PFSK-1 (cell line): ENCODE results near the gene ABCC3.

Experiments used
- FOXP2 ChIP-seq: optimal IDR thresholded peaks from 2 replicates; pipeline ENCODE3; 2011; ENCODE audit warnings: borderline replicate concordance, control low read depth, inconsistent platforms; ENCODE audit not compliant: insufficient read depth; ENCODE audit errors: extremely low read length, extremely low read depth
- POLR2AphosphoS5 ChIP-seq: IDR thresholded peaks from 2 replicates; pipeline ENCODE4 v1.6.1; 2012; ENCODE audit warnings: low read depth, mild to moderate bottlenecking, control low read depth, low read length, moderate library complexity
- REST ChIP-seq, 2 experiments: IDR thresholded peaks; 2 replicates each; pipeline versions ENCODE4 v1.6.1 to v1.8.0; 2011 to 2012; ENCODE audit warnings: low read depth in 2 of 2, low read length in 2 of 2, control low read depth in 1 of 2, inconsistent platforms in 1 of 2, mild to moderate bottlenecking in 1 of 2, moderate library complexity in 1 of 2; ENCODE audit not compliant: insufficient read depth in 1 of 2
- SIN3A ChIP-seq: IDR thresholded peaks from 2 replicates; pipeline ENCODE4 v1.6.1; 2012; ENCODE audit warnings: mild to moderate bottlenecking, low read length, moderate library complexity, borderline replicate concordance; ENCODE audit not compliant: insufficient read depth
- TAF1 ChIP-seq: IDR thresholded peaks from 2 replicates; pipeline ENCODE4 v1.6.1; 2012; ENCODE audit warnings: low read length, control low read depth, borderline replicate concordance; ENCODE audit not compliant: insufficient read depth

Gene ABCC3

DNA sequence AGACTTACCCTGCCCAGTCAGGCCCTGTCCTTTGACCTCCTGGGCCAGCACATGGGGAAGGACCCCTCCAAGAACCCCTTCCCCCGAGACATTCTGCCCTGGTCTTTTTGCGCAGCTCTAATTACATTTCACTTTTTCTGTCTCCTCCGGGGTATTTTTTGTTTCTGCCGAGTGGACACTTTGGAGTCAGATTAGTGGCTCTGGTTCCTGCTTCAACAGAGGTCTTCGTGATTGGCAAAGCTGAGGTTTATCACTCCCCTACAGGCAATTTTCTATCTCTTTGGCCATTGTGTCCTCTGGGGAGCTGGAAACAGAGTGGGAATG, 49.6 kb downstream of the ABCC3 start:
- TF ChIP-seq REST (IDR thresholded peaks at IDR 0.05; ENCODE audit: insufficient read depth in 1 of 2, low read depth in 2 of 2, low read length in 2 of 2) (no peak), TAF1 (no peak), FOXP2 (no peak), POLR2AphosphoS5 (no peak), SIN3A (no peak)

GRCh38 chr17:50684612-50685333, 50.1 kb downstream of the ABCC3 start:
- TF ChIP-seq REST (IDR thresholded peaks at IDR 0.05; ENCODE audit: insufficient read depth in 1 of 2, low read depth in 2 of 2, low read length in 2 of 2) (no peak), FOXP2 (peak; percentile 29), SIN3A (no peak)

- TF ChIP-seq POLR2AphosphoS5 (no peak), SIN3A (no peak), FOXP2 (no peak)
These were observed 50.6 kb downstream of the ABCC3 start for GRCh38 chr17:50685334-50685665.

- no peak for TF ChIP-seq FOXP2
- TF ChIP-seq TAF1 = no peak
- TF ChIP-seq SIN3A = no peak
- TF ChIP-seq POLR2AphosphoS5 = no peak
- TF ChIP-seq REST (IDR thresholded peaks at IDR 0.05; ENCODE audit: insufficient read depth in 1 of 2, low read depth in 2 of 2, low read length in 2 of 2) = no peak
These were observed 51.2 kb downstream of the ABCC3 start for GRCh38 chr17:50685691-50686493.

- no peak for TF ChIP-seq SIN3A
- TF ChIP-seq TAF1 = no peak
- TF ChIP-seq POLR2AphosphoS5 = no peak
- no peak for TF ChIP-seq REST (IDR thresholded peaks at IDR 0.05; ENCODE audit: insufficient read depth in 1 of 2, low read depth in 2 of 2, low read length in 2 of 2)
- TF ChIP-seq FOXP2 = no peak
These were observed 52.0 kb downstream of the ABCC3 start for GRCh38 chr17:50686494-50687199.
